RWPE1 (cell line): ENCODE results near the gene RHCE.

Experiments
- CTCF ChIA-PET: fragments of 350-600 bp; sonication (Branson Sonifier 250); formaldehyde crosslinking; extraction: SDS; loops from one replicate; lab custom pipeline; 2021; lab: Yijun Ruan, JAX
- POLR2A ChIA-PET: fragments of 400-600 bp; formaldehyde crosslinking; extraction: SDS; loops from one replicate; lab custom pipeline; 2020; ENCODE audit warnings: antibody characterized with exemption; ENCODE audit not compliant: low non-redundant PET; lab: Yijun Ruan, JAX
- DNase-seq: peaks from one replicate; pipeline ENCODE4 v3.0.0; 2012; ENCODE audit warnings: low spot score
- H3K27ac ChIP-seq: fragments of 450-650 bp; 2 replicates; pipeline ENCODE4 v1.5.1; 2017
- CTCF ChIP-seq: fragments of 450-650 bp; conservative IDR thresholded peaks from 2 replicates; pipeline ENCODE4 v1.5.1; 2017; ENCODE audit warnings: low read depth, mild to moderate bottlenecking

RHCE gene

GRCh38 chr1:25460020-25460419, 39.4 kb upstream of the RHCE start:
- ChIA-PET CTCF (interaction anchor here (0.6 kb wide), 1 partner anchor 132 kb away, joined by 3 read pairs; no protein-coding TSS in a partner anchor), POLR2A (no interaction called here)
- no peak overlapping the region for H3K27ac ChIP-seq
- no peak for TF ChIP-seq CTCF
- no peak for DNase-seq

- no peak for DNase-seq
- ChIA-PET CTCF (no interaction called here), POLR2A (no interaction called here)
- no peak overlapping the region for H3K27ac ChIP-seq
- TF ChIP-seq CTCF = no peak
Measured at GRCh38 chr1:25458541-25459298, 38.1 kb upstream of the RHCE start.

GRCh38 chr1:25456502-25456901, 35.9 kb upstream of the RHCE start:
- ChIA-PET CTCF (interaction anchor here (0.8 kb wide), 1 partner anchor 14 kb away, joined by 4 read pairs; no protein-coding TSS in a partner anchor), POLR2A (no interaction called here)
- H3K27ac ChIP-seq = no peak overlapping the region
- no peak for DNase-seq
- no peak for TF ChIP-seq CTCF

- no peak for TF ChIP-seq CTCF
- CTCF ChIA-PET = no interaction called here
- POLR2A ChIA-PET = no interaction called here
- no peak for DNase-seq
- H3K27ac ChIP-seq = no peak overlapping the region
Measured at GRCh38 chr1:25451908-25452307, 31.3 kb upstream of the RHCE start.

- H3K27ac ChIP-seq = no peak overlapping the region
- POLR2A ChIA-PET = no interaction called here
- no peak for DNase-seq
- CTCF ChIA-PET = interaction anchor here (0.6 to 1.4 kb wide), 3 partner anchors 20 to 182 kb away, joined by 3 to 4 read pairs (median 3); partner anchors contain the start of gene MACO1
- no peak for TF ChIP-seq CTCF
Measured at GRCh38 chr1:25450891-25451290, 30.3 kb upstream of the RHCE start.

- DNase-seq = no peak
- no peak overlapping the region for H3K27ac ChIP-seq
- CTCF ChIA-PET = interaction anchor here (1.1 kb wide), 1 partner anchor 73 kb away, joined by 3 read pairs; no protein-coding TSS in a partner anchor
- TF ChIP-seq CTCF = no peak
- POLR2A ChIA-PET = no interaction called here
Measured at GRCh38 chr1:25447547-25447946, 26.9 kb upstream of the RHCE start.
